ENCODE data around the gene EHMT1. TPM values are rescaled to one million over a fixed set of nuclear protein-coding genes. Genes with fewer than 3 reads are reported as not detected.
A peak's percentile ranks its signal among the peaks of the same experiment; 100 is the strongest.

The EHMT1 gene
- total and polyA plus RNA-seq, 9 of the 15 experiments (the other 6 are each of a cell fraction or from before 2014, with no cell fraction given) = 2.2 to 76.0 (median 36.4) TPM

- intact Hi-C loops (cut with micrococcal nuclease) = no loop called here
- Histone ChIP-seq H3K9ac (ENCODE audit: insufficient read depth in 1 of 2, low read depth in 2 of 2, low read length in 2 of 2) (no peak overlapping the region), H3K9me1 (ENCODE audit: control insufficient read depth, insufficient read depth, low read length) (no peaks in the 10 kb centered on the region), H3K27me3 (ENCODE audit: control insufficient read depth in 2 of 2, insufficient read depth in 2 of 2, low read length in 2 of 2) (no peaks in the 10 kb centered on the region), H2AFZ (ENCODE audit: low read depth, low read length) (no peak overlapping the region), H3K79me2 (ENCODE audit: control insufficient read depth, insufficient read depth, low read length) (no peaks in the 10 kb centered on the region), H3K27ac (ENCODE audit: extremely low read depth, low read depth, low read length) (no peak overlapping the region), H3K4me2 (ENCODE audit: insufficient read depth, low read length) (no peak overlapping the region), H4K20me1 (replicated peaks; ENCODE audit: control insufficient read depth, insufficient read depth, low read length) (no peaks in the 10 kb centered on the region), H3K9me3 (replicated peaks; ENCODE audit: control insufficient read depth, insufficient read depth, low read depth, low read length) (no peaks in the 10 kb centered on the region), H3K4me3 (no peak overlapping the region), H3K36me3 (ENCODE audit: control insufficient read depth, insufficient read depth, low read length) (peaks cover 69% of the 10 kb centered on the region; the same call in 2 of the 3 replicates), H3K4me1 (replicated peaks in 1 of 2; ENCODE audit: control insufficient read depth in 2 of 2, insufficient read depth in 2 of 2, low read length in 2 of 2) (no peaks in the 10 kb centered on the region)
- CTCF ChIA-PET (ENCODE audit: low intra/inter-chr PET ratio) = no interaction called here
- TF ChIP-seq ZNF232 (CRISPR knock-in tag; IDR thresholded peaks at IDR 0.05) (no peak), MTF1 (CRISPR knock-in tag; IDR thresholded peaks at IDR 0.05; ENCODE audit: borderline replicate concordance) (no peak), THAP12 (CRISPR knock-in tag; IDR thresholded peaks at IDR 0.05) (no peak), THRAP3 (IDR thresholded peaks at IDR 0.05; ENCODE audit: borderline replicate concordance) (no peak), PTTG1 (tag; IDR thresholded peaks at IDR 0.05; ENCODE audit: low read depth) (no peak), THAP7 (CRISPR knock-in tag; IDR thresholded peaks at IDR 0.05) (no peak), ZNF717 (CRISPR knock-in tag; IDR thresholded peaks at IDR 0.05) (no peak)
- ATAC-seq (no peak), DNase-seq (ENCODE audit: extremely low read depth in 1 of 4, low spot score in 3 of 4) (no peak), FAIRE-seq (peak; percentile 46)
- TSS peak; percentile 25 for BruUV-seq (replicated peaks)
- POLR2A ChIA-PET = no interaction called here
- in situ Hi-C loops (cut with MboI) = no loop called here
- 95% methylated on average over 13 of the region's 13 CpGs for WGBS (ENCODE audit: insufficient coverage, low coverage, missing lambda C conversion rate)
These were observed 174.5 kb downstream of the EHMT1 start for GRCh38 chr9:137793196-137793841.
